Measurements from ENCODE around the gene UQCR11.

- TF ChIP-seq EZH2 (optimal IDR thresholded peaks at IDR 0.05; ENCODE audit: low read depth, low read length) = no peak
- no peak for TF ChIP-seq CTCF (IDR thresholded peaks at IDR 0.05; ENCODE audit: low read length)
Observed at GRCh38 chr19:1630811-1631210, 25.5 kb upstream of the UQCR11 start.

Measured in MM.1S (cell line).